GM18858 (cell line): ENCODE measurements around the gene RDX.
A peak's percentile ranks its signal among the peaks of the same experiment; 100 is the strongest.
"Not testable (repeated sequence)": the region's sequence is repeated elsewhere in the genome, so short reads cannot be mapped to it uniquely, and the experiment has no call there.

Experiments
- ATAC-seq: cut with Tn5 transposase; IDR thresholded peaks from one replicate; pipeline ENCODE4 v1.9.1; 2021; ENCODE audit not compliant: unreplicated experiment

The RDX gene

GRCh38 chr11:110207123-110207522 lies 89.3 kb downstream of the RDX start:
- ATAC-seq = no peak

- ATAC-seq = no peak
Observed at GRCh38 chr11:110200836-110201235, 95.6 kb downstream of the RDX start.

GRCh38 chr11:110200241-110200640 lies 96.2 kb downstream of the RDX start:
- no peak for ATAC-seq

- no peak for ATAC-seq
Observed at GRCh38 chr11:110199184-110199981, 97.0 kb downstream of the RDX start.

- ATAC-seq = no peak
Observed at GRCh38 chr11:110198031-110198729, 98.2 kb downstream of the RDX start.

GRCh38 chr11:110196884-110197420 lies 99.5 kb downstream of the RDX start:
- ATAC-seq = no peak

- ATAC-seq = no peak
Observed at GRCh38 chr11:110196241-110196754, 100.1 kb downstream of the RDX start.

- not testable (repeated sequence) for ATAC-seq
Observed at GRCh38 chr11:110194211-110194766, 102.1 kb downstream of the RDX start.

GRCh38 chr11:110192604-110193282 lies 103.7 kb downstream of the RDX start:
- ATAC-seq = peak; percentile 84

- ATAC-seq = no peak
Observed at GRCh38 chr11:110190885-110191284, 105.5 kb downstream of the RDX start.

- no peak for ATAC-seq
Observed at GRCh38 chr11:110187731-110188130, 108.7 kb downstream of the RDX start.

- ATAC-seq = no peak
Observed at GRCh38 chr11:110186867-110187266, 109.5 kb downstream of the RDX start.

GRCh38 chr11:110186456-110186855 lies 110.0 kb downstream of the RDX start:
- ATAC-seq = no peak

GRCh38 chr11:110185599-110185998 lies 110.8 kb downstream of the RDX start:
- ATAC-seq = no peak

- no peak for ATAC-seq
Observed at GRCh38 chr11:110185121-110185591, 111.3 kb downstream of the RDX start.

GRCh38 chr11:110184456-110184855 lies 112.0 kb downstream of the RDX start:
- ATAC-seq = no peak

- no peak for ATAC-seq
Observed at GRCh38 chr11:110182886-110183285, 113.5 kb downstream of the RDX start.

- ATAC-seq = no peak
Observed at GRCh38 chr11:110179064-110179463, 117.3 kb downstream of the RDX start.

- no peak for ATAC-seq
Observed at GRCh38 chr11:110177086-110177456, 119.3 kb downstream of the RDX start.

GRCh38 chr11:110176366-110177085 lies 119.9 kb downstream of the RDX start:
- no peak for ATAC-seq
